Measurements from ENCODE around the gene NLRP14. TPM values are rescaled to one million over a fixed set of nuclear protein-coding genes. Genes with fewer than 3 reads are reported as not detected.

NLRP14 gene
- total RNA-seq, 4 donors from 2014 or later, result not detected

DNA sequence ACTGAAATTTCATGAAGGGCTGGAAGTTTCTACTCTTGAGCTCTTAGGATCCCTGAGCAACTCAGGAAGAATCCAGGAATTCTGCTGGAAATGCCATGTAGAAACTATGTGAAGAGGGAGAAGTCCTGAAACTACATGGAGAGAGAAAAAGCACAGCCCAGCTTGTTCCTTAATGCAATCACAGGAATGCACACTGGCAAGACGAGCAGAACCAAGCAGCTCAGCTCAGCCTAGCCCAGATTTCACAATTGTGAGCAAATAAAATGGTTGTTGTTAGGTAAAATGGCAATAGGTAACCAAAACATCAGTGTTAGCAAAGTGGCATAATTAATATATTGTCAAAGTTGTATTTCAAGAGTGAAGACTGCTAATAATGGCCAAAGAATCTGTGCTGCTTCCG lies 28.3 kb upstream of the NLRP14 start:
- no peaks in the 10 kb centered on the region for H3K27me3 ChIP-seq
- no peaks in the 10 kb centered on the region for H3K4me1 ChIP-seq
- no peaks in the 10 kb centered on the region for H3K36me3 ChIP-seq
- H3K9me3 ChIP-seq, result no peaks in the 10 kb centered on the region
- TF ChIP-seq POLR2AphosphoS5 (IDR thresholded peaks at IDR 0.05), result no peak
- TF ChIP-seq, protein P1, sequence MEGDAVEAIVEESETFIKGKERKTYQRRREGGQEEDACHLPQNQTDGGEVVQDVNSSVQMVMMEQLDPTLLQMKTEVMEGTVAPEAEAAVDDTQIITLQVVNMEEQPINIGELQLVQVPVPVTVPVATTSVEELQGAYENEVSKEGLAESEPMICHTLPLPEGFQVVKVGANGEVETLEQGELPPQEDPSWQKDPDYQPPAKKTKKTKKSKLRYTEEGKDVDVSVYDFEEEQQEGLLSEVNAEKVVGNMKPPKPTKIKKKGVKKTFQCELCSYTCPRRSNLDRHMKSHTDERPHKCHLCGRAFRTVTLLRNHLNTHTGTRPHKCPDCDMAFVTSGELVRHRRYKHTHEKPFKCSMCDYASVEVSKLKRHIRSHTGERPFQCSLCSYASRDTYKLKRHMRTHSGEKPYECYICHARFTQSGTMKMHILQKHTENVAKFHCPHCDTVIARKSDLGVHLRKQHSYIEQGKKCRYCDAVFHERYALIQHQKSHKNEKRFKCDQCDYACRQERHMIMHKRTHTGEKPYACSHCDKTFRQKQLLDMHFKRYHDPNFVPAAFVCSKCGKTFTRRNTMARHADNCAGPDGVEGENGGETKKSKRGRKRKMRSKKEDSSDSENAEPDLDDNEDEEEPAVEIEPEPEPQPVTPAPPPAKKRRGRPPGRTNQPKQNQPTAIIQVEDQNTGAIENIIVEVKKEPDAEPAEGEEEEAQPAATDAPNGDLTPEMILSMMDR (IDR thresholded peaks at IDR 0.05), result no peak
- 53% methylated on average over 2 of the region's 2 CpGs for WGBS
- no peak for DNase-seq (ENCODE audit: low spot score in 2 of 2)
- no peak overlapping the region for H3K4me3 ChIP-seq
- no peak overlapping the region for H3K27ac ChIP-seq

DNA sequence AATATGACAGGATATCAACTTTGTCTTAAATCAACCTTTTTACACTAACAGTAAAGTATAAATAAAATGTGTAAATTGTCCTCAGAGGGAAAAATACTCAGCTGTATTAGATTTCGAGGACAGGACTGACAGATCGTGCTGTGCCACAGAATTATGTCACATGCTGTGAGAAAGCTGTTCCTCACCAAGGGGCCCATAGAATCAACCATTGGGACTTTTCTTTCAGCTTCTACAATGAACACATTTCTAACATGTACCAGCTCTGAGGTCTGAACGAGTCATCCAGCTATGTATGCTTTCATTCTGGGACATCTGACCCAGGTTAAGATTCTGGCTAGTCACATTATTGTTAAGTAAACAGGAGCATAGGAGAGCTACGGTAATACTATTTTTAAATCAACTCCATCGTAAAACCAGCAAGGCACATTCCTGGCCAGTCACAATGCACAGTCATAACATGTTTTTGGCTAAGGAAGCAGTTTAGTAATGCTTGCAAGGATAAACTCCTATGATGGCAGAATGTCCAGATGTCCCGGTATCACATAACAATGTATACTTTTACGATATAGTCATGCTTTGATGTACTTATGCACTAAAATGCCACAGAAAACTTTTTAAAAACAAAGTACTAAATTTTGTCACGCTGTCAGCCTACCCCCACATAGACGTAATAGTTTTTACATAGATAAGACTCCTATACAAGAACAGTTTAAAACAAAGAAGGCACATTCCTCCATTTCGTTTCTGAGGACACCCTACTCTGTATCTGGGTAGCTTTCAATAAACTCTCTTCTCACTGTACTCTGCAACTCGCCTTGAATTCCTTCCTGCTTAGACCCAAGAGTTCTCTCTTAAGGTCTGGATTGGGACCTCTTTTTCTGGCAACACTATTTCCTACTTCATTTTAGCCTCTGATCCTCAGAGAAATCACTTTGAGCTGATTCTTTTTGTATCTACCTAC lies 27.5 kb upstream of the NLRP14 start:
- Histone ChIP-seq H3K36me3 (no peaks in the 10 kb centered on the region), H3K4me3 (no peak overlapping the region), H3K9me3 (no peaks in the 10 kb centered on the region), H3K27me3 (no peaks in the 10 kb centered on the region), H3K4me1 (no peaks in the 10 kb centered on the region), H3K27ac (no peak overlapping the region)
- 48% methylated on average over 11 of the region's 11 CpGs for WGBS
- TF ChIP-seq EP300 (IDR thresholded peaks at IDR 0.05) (no peak), POLR2AphosphoS5 (IDR thresholded peaks at IDR 0.05) (no peak), POLR2A (IDR thresholded peaks at IDR 0.05) (no peak)
- TF ChIP-seq, protein P1 (IDR thresholded peaks at IDR 0.05), result no peak
- no peak for DNase-seq (ENCODE audit: low spot score in 2 of 2)

DNA sequence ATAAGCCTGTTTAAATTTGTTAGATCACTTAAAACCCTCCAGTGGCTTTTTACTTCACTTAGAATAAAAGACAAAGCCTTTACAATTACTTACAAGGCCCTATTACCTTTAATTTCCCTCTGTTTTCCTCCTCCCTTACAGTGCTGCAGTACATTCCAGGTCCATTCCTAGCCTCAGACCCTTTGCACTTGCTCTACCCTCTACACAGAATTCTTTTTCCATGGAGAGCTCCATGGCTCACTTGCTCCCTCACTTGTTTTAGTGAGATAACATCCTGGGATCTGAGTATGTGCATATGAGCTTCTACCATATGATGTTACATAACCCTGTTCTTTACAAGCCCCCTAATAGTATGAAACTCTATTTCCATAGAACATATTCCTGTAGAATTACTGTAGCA lies 24.6 kb upstream of the NLRP14 start:
- H3K27me3 ChIP-seq, result no peaks in the 10 kb centered on the region
- H3K9me3 ChIP-seq, result no peaks in the 10 kb centered on the region
- H3K4me3 ChIP-seq, result no peak overlapping the region
- no peak for DNase-seq (ENCODE audit: low spot score in 2 of 2)
- H3K27ac ChIP-seq, result no peak overlapping the region
- no peak for TF ChIP-seq POLR2AphosphoS5 (IDR thresholded peaks at IDR 0.05)
- TF ChIP-seq, protein P1 (IDR thresholded peaks at IDR 0.05), result no peak
- no peaks in the 10 kb centered on the region for H3K4me1 ChIP-seq
- peaks cover 10% of the 10 kb centered on the region for H3K36me3 ChIP-seq

DNA sequence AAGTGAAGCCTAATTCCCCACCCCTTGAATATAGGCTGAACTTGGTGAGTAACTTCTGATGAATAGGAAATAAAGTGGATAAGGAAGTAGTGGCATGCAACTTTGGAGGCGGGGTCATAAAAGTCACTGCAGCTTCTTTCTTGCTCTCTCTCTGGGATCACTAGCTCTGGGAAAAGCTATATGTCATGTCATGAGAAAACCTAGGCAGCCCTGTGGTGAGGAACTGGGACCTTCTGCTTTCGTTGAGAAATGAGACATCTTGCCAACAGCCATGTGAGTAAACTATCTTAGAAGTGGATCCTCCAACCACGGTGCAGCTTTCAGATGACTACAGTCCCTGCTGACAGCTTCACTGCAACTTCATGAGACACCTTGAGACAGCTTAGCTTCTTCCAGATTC lies 15.8 kb upstream of the NLRP14 start:
- Histone ChIP-seq H3K4me1 (no peaks in the 10 kb centered on the region), H3K27ac (no peak overlapping the region), H3K4me3 (no peak overlapping the region), H3K9me3 (no peaks in the 10 kb centered on the region), H3K36me3 (peaks cover 18% of the 10 kb centered on the region), H3K27me3 (no peaks in the 10 kb centered on the region)
- DNase-seq (ENCODE audit: low spot score in 2 of 2), result no peak
- 51% methylated on average over 3 of the region's 3 CpGs for WGBS
- TF ChIP-seq, protein P1 (IDR thresholded peaks at IDR 0.05), result no peak
- no peak for TF ChIP-seq POLR2A (IDR thresholded peaks at IDR 0.05)

DNA sequence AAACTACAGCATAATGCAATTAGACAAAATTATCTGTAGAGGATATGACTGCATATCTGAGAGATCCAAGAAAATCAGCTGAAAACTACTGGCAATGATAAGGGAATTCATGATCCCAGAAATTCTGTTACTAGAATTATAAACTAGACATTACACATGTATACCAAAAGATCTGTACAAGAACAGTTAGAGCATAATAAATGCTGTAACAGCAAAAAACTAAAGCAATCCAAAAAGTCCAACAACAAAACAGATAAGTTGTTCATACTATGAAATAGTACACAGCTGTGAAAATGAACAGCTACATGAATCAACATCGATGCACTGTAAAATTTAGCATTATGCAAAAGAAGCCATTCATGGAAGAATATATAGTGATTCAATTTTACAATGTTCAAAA lies 6.2 kb upstream of the NLRP14 start:
- no peak overlapping the region for H3K4me3 ChIP-seq
- WGBS, result 95% methylated on average over 1 of the region's 1 CpG
- no peaks in the 10 kb centered on the region for H3K9me3 ChIP-seq
- no peak overlapping the region for H3K27ac ChIP-seq
- no peaks in the 10 kb centered on the region for H3K36me3 ChIP-seq
- H3K4me1 ChIP-seq, result no peaks in the 10 kb centered on the region
- H3K27me3 ChIP-seq, result no peaks in the 10 kb centered on the region
- DNase-seq (ENCODE audit: low spot score in 2 of 2), result no peak
- TF ChIP-seq EP300 (IDR thresholded peaks at IDR 0.05) (no peak), POLR2AphosphoS5 (IDR thresholded peaks at IDR 0.05) (no peak), POLR2A (IDR thresholded peaks at IDR 0.05) (no peak)
- TF ChIP-seq, protein P1 (IDR thresholded peaks at IDR 0.05), result no peak

All from suprapubic skin (tissue), 4 donors.